Spinal cord (tissue), 10 donors: ENCODE results near the gene ISY1. TPM values are rescaled to one million over a fixed set of nuclear protein-coding genes. Genes with fewer than 3 reads are reported as not detected.

Experiments
- DNase-seq, 6 donors: peaks; one replicate each; pipeline versions ENCODE4 v3.0.0 to v3.0.0-alpha.2; 2013 to 2015; ENCODE audit warnings: low spot score in 6 of 6, low read depth in 4 of 6
- H3K27ac ChIP-seq: one replicate; pipeline ENCODE4 v1.5.1; 2013; ENCODE audit warnings: low read depth, low read length, control low read depth
- H3K27me3 ChIP-seq: one replicate; pipeline ENCODE4 v1.6.1; 2013; ENCODE audit warnings: low read length; ENCODE audit not compliant: control insufficient read depth, insufficient read depth
- H3K36me3 ChIP-seq: one replicate; pipeline ENCODE4 v1.6.1; 2013; ENCODE audit warnings: low read length; ENCODE audit not compliant: control insufficient read depth, insufficient read depth
- H3K4me1 ChIP-seq: one replicate; pipeline ENCODE4 v1.6.1; 2013; ENCODE audit warnings: low read length; ENCODE audit not compliant: control insufficient read depth, insufficient read depth
- H3K4me3 ChIP-seq: one replicate; pipeline ENCODE4 v1.5.1; 2013; ENCODE audit warnings: low read depth, low read length, control low read depth
- H3K9me3 ChIP-seq: one replicate; pipeline ENCODE4 v1.6.1; 2013; ENCODE audit warnings: low read length; ENCODE audit not compliant: control insufficient read depth, insufficient read depth
- WGBS: methylation state at CpG from one replicate; pipeline ENCODE4 v1.1.5; 2013; ENCODE audit warnings: missing lambda C conversion rate; ENCODE audit not compliant: insufficient coverage; 5-methylcytosine and 5-hydroxymethylcytosine counted together
- polyA plus RNA-seq, 2 donors: library from polyadenylated mRNA; unstranded; fragments of 120-200 nt; gene quantifications; one replicate each; pipeline ENCODE4 v1.2.1, GENCODE V29; 2013; ENCODE audit not compliant: insufficient read length in 2 of 2
- total RNA-seq, 2 donors: library from RNA; depleted of rRNA in 1 of 2; stranded (reverse); fragments of 120-200 nt in 1 of 2; fragments of >200 nt in 1 of 2; gene quantifications; one replicate each; pipeline versions ENCODE4 v1.2.3 to v1.2.4, GENCODE V29; 2013 to 2014
- donor health status: healthy.

Gene ISY1
- total and polyA plus RNA-seq, 4 donors, result 14.6 to 30.7 (median 28.3) TPM

GRCh38 chr3:129121792-129122411, 39.0 kb downstream of the ISY1 start, which contains the start of gene RAB43:
Gene RAB43 (minus strand): TSS chr3:129121804. CDS start chr3:129121489, 315 bp downstream.
- Histone ChIP-seq H3K4me3 (peak within 1 kb of the TSS; percentile 74), H3K36me3 (peaks cover 11% of the 10 kb centered on the region), H3K27me3 (no peaks in the 10 kb centered on the region), H3K4me1 (peaks cover 35% of the 10 kb centered on the region), H3K27ac (peak within 1 kb of the TSS; percentile 86), H3K9me3 (no peaks in the 10 kb centered on the region)
- DNase-seq, result peak; percentile 50 to 96 (median 74)
- WGBS, result under 1% methylated on average over 54 of the region's 60 CpGs

- 0% methylated on average over 70 of the region's 80 CpGs for WGBS
These were observed 39.7 kb downstream of the ISY1 start for GRCh38 chr3:129121016-129121791.

GRCh38 chr3:129120254-129121004, 40.4 kb downstream of the ISY1 start:
- Histone ChIP-seq H3K9me3 (no peaks in the 10 kb centered on the region), H3K27ac (peak overlapping the region; percentile 82), H3K4me1 (peaks cover 35% of the 10 kb centered on the region), H3K4me3 (peak overlapping the region; percentile 74), H3K36me3 (peaks cover 2% of the 10 kb centered on the region), H3K27me3 (no peaks in the 10 kb centered on the region)
- WGBS, result 0% methylated on average over 13 of the region's 18 CpGs
- peak in 4 of 6 donors; percentile 17 to 78 (median 38) for DNase-seq

More at GRCh38 chr3:129121016-129121791, 39.7 kb downstream of the ISY1 start:
- Histone ChIP-seq H3K27ac (peak overlapping the region; percentile 82), H3K27me3 (no peaks in the 10 kb centered on the region), H3K36me3 (peaks cover 4% of the 10 kb centered on the region), H3K4me1 (peaks cover 35% of the 10 kb centered on the region), H3K9me3 (no peaks in the 10 kb centered on the region), H3K4me3 (peak overlapping the region; percentile 74)
- peak in 3 of 6 donors; percentile 20 to 67 (median 62) for DNase-seq

GRCh38 chr3:129119365-129120100, 41.3 kb downstream of the ISY1 start:
- Histone ChIP-seq H3K4me3 (peak overlapping the region; percentile 74), H3K27ac (peak overlapping the region; percentile 82), H3K4me1 (peaks cover 35% of the 10 kb centered on the region), H3K27me3 (no peaks in the 10 kb centered on the region), H3K36me3 (peaks cover 7% of the 10 kb centered on the region), H3K9me3 (no peaks in the 10 kb centered on the region)
- WGBS, result 56% methylated on average over 10 of the region's 13 CpGs
- no peak for DNase-seq

- Histone ChIP-seq H3K9me3 (no peaks in the 10 kb centered on the region), H3K27ac (no peak overlapping the region), H3K36me3 (peaks cover 7% of the 10 kb centered on the region), H3K4me3 (no peak overlapping the region), H3K27me3 (no peaks in the 10 kb centered on the region), H3K4me1 (peaks cover 35% of the 10 kb centered on the region)
- WGBS, result 79% methylated on average over 3 of the region's 5 CpGs
- no peak for DNase-seq
These were observed 42.1 kb downstream of the ISY1 start for GRCh38 chr3:129118745-129119144.

GRCh38 chr3:129117134-129117533, 43.7 kb downstream of the ISY1 start:
- H3K9me3 ChIP-seq, result no peaks in the 10 kb centered on the region
- no peak overlapping the region for H3K4me3 ChIP-seq
- DNase-seq, result no peak
- peaks cover 30% of the 10 kb centered on the region for H3K4me1 ChIP-seq
- H3K36me3 ChIP-seq, result peaks cover 11% of the 10 kb centered on the region
- H3K27ac ChIP-seq, result no peak overlapping the region
- no peaks in the 10 kb centered on the region for H3K27me3 ChIP-seq

GRCh38 chr3:129116482-129116946, 44.3 kb downstream of the ISY1 start:
- Histone ChIP-seq H3K27me3 (no peaks in the 10 kb centered on the region), H3K4me1 (peaks cover 26% of the 10 kb centered on the region), H3K27ac (no peak overlapping the region), H3K4me3 (no peak overlapping the region), H3K36me3 (peaks cover 11% of the 10 kb centered on the region), H3K9me3 (no peaks in the 10 kb centered on the region)
- no peak for DNase-seq
- 35% methylated on average over 4 of the region's 5 CpGs for WGBS

- Histone ChIP-seq H3K36me3 (peaks cover 11% of the 10 kb centered on the region), H3K4me3 (no peak overlapping the region), H3K4me1 (peaks cover 8% of the 10 kb centered on the region), H3K27me3 (no peaks in the 10 kb centered on the region), H3K9me3 (no peaks in the 10 kb centered on the region), H3K27ac (no peak overlapping the region)
- 82% methylated on average over 6 of the region's 6 CpGs for WGBS
- no peak for DNase-seq
These were observed 46.4 kb downstream of the ISY1 start for GRCh38 chr3:129114455-129114854.
